Left cardiac atrium (tissue), 4 donors: ENCODE data around the gene NAGPA. TPM values are rescaled to one million over a fixed set of nuclear protein-coding genes. Genes with fewer than 3 reads are reported as not detected.
"Not testable (repeated sequence)": the region's sequence is repeated elsewhere in the genome, so short reads cannot be mapped to it uniquely, and the experiment has no call there.

ENCODE experiments used
- ATAC-seq, 2 donors: fragments of 200-7000 bp; cut with Tn5 transposase; one replicate each; pipeline ENCODE4 v1.9.1; 2020; ENCODE audit warnings: mild to moderate bottlenecking in 2 of 2, moderate library complexity in 2 of 2
- DNase-seq: peaks from one replicate; pipeline ENCODE4 v3.0.0-alpha.2; 2020
- intact Hi-C, 2 donors: fragments of 100-400 bp; cut with DNase I; formaldehyde crosslinking; loops; one replicate each; pipeline versions ENCODE4 v1.14.1 to v1.15.1; 2022 to 2023
- total RNA-seq, 2 donors: library from RNA; stranded (reverse); fragmentation: NEBNext Ultra II Directional; extraction: Animal tissue kit (Norgen Biotek cat#: 25700); gene quantifications; one replicate each; pipeline ENCODE4 v1.2.1, GENCODE V29; 2021
- donor health status: DM: no; HTN: yes; CAD: no.
- donor health status: DM: no; HTN: yes; CAD: no; lungs with severe emphysema.
- donor health status: DM: yes; HTN: yes; CAD: no.
- donor health status: Dilated cardiomyopathy.

The NAGPA gene
- total RNA-seq, 2 donors from 2014 or later: 6.8 to 8.4 TPM

- DNase-seq (no peak), ATAC-seq (no peak)
- intact Hi-C loops: no loop called here
Measured at GRCh38 chr16:5064915-5065314, 31.2 kb upstream of the NAGPA start.

- ATAC-seq (no peak), DNase-seq (no peak)
- intact Hi-C loops: no loop called here
Measured at GRCh38 chr16:5062790-5063765, 29.3 kb upstream of the NAGPA start.

- no peak for DNase-seq
- ATAC-seq: no peak
- intact Hi-C loops: no loop called here
Measured at GRCh38 chr16:5062051-5062450, 28.3 kb upstream of the NAGPA start.

GRCh38 chr16:5060073-5060641, 26.4 kb upstream of the NAGPA start:
- DNase-seq (no peak), ATAC-seq (no peak)
- intact Hi-C loops: no loop called here

GRCh38 chr16:5059386-5060072, 25.8 kb upstream of the NAGPA start:
- intact Hi-C loops: no loop called here
- DNase-seq (no peak), ATAC-seq (no peak)

- intact Hi-C loops: no loop called here
- ATAC-seq: peak; percentile 11 to 68
- DNase-seq: no peak
Measured at GRCh38 chr16:5058476-5058875, 24.7 kb upstream of the NAGPA start.

- DNase-seq (no peak), ATAC-seq (no peak)
- intact Hi-C loops: no loop called here
Measured at GRCh38 chr16:5056352-5056751, 22.6 kb upstream of the NAGPA start.

- DNase-seq: no peak
- intact Hi-C loops: no loop called here
- no peak for ATAC-seq
Measured at GRCh38 chr16:5054876-5055865, 21.4 kb upstream of the NAGPA start.

- DNase-seq: no peak
- ATAC-seq: no peak
- intact Hi-C loops: no loop called here
Measured at GRCh38 chr16:5046914-5047313, 13.2 kb upstream of the NAGPA start.

- intact Hi-C loops: no loop called here
- no peak for DNase-seq
- ATAC-seq: no peak
Measured at GRCh38 chr16:5045499-5046115, 11.9 kb upstream of the NAGPA start.

GRCh38 chr16:5044581-5044980, 10.8 kb upstream of the NAGPA start:
- intact Hi-C loops, ATAC-seq, DNase-seq: not testable (repeated sequence)

- intact Hi-C loops: no loop called here
- DNase-seq: no peak
- no peak for ATAC-seq
Measured at GRCh38 chr16:5044011-5044540, 10.3 kb upstream of the NAGPA start.

- intact Hi-C loops: no loop called here
- no peak for ATAC-seq
- no peak for DNase-seq
Measured at GRCh38 chr16:5042574-5043171, 8.9 kb upstream of the NAGPA start.

GRCh38 chr16:5041600-5042133, 7.9 kb upstream of the NAGPA start:
- DNase-seq (no peak), ATAC-seq (no peak)
- intact Hi-C loops: no loop called here

GRCh38 chr16:5040451-5040850, 6.7 kb upstream of the NAGPA start:
- intact Hi-C loops: no loop called here
- no peak for ATAC-seq
- DNase-seq: no peak

- intact Hi-C loops: no loop called here
- ATAC-seq (no peak), DNase-seq (no peak)
Measured at GRCh38 chr16:5036228-5037156, 2.8 kb upstream of the NAGPA start.

GRCh38 chr16:5035909-5036227, 2.1 kb upstream of the NAGPA start:
- intact Hi-C loops: no loop called here
- DNase-seq (no peak), ATAC-seq (no peak)
